IMR-90 (cell line): Measurements from ENCODE around the gene CHST8. TPM values are rescaled to one million over a fixed set of nuclear protein-coding genes. Genes with fewer than 3 reads are reported as not detected.

Experiments
- ATAC-seq: fragments of 200-7000 bp; cut with Tn5 transposase; 2 replicates; pipeline ENCODE4 v1.9.1; 2020; ENCODE audit warnings: low read depth, mild to moderate bottlenecking, moderate library complexity
- BruUV-seq: library from RNA; stranded (reverse); fragments of 400-500 nt; replicated peaks from 2 replicates; lab custom pipeline; 2021; lab: Mats Ljungman, UMichigan
- CTCF ChIA-PET: fragments of 300-600 bp; formaldehyde crosslinking; extraction: SDS; loops from one replicate; lab custom pipeline; 2021; ENCODE audit warnings: antibody characterized with exemption; lab: Yijun Ruan, JAX
- POLR2A ChIA-PET: fragments of 300-600 bp; sonication (Branson Sonifier 250); formaldehyde crosslinking; loops from one replicate; lab custom pipeline; 2022; ENCODE audit warnings: antibody characterized with exemption; ENCODE audit not compliant: unreplicated experiment; lab: Charles Lee
- DNase-seq: peaks from one replicate; pipeline ENCODE4 v3.0.0; 2013
- H2AFZ ChIP-seq: replicated peaks from 2 replicates; pipeline ENCODE3; 2013; ENCODE audit warnings: low read length, mild to moderate bottlenecking; ENCODE audit not compliant: poor library complexity
- H2AK5ac ChIP-seq: 2 replicates; pipeline ENCODE4 v1.6.1; 2013; ENCODE audit warnings: low read depth, low read length, inconsistent platforms
- H2AK9ac ChIP-seq: replicated peaks from 2 replicates; pipeline ENCODE3; 2013; ENCODE audit warnings: mild to moderate bottlenecking, low read depth, low read length, moderate library complexity; ENCODE audit not compliant: poor library complexity
- H2BK120ac ChIP-seq: 2 replicates; pipeline ENCODE4 v1.6.1; 2013; ENCODE audit warnings: low read depth, low read length, inconsistent platforms
- H2BK15ac ChIP-seq: 3 replicates; pipeline ENCODE4 v1.6.1; 2013; ENCODE audit warnings: low read depth, low read length, inconsistent platforms
- H2BK20ac ChIP-seq: 2 replicates; pipeline ENCODE4 v1.6.1; 2013; ENCODE audit warnings: low read depth, mild to moderate bottlenecking, inconsistent platforms, low read length, moderate library complexity
- H2BK5ac ChIP-seq: 2 replicates; pipeline ENCODE4 v1.6.1; 2013; ENCODE audit warnings: mild to moderate bottlenecking, low read depth, low read length, inconsistent platforms; ENCODE audit not compliant: poor library complexity, severe bottlenecking
- H3K14ac ChIP-seq: replicated peaks from 2 replicates; pipeline ENCODE4 v1.6.1; 2013; ENCODE audit warnings: low read depth, low read length, inconsistent platforms
- H3K18ac ChIP-seq: 2 replicates; pipeline ENCODE4 v1.6.1; 2013; ENCODE audit warnings: low read depth, low read length, control low read depth
- H3K23ac ChIP-seq: 2 replicates; pipeline ENCODE4 v1.6.1; 2013; ENCODE audit warnings: low read depth, low read length, inconsistent platforms
- H3K27ac ChIP-seq: 2 replicates; pipeline ENCODE4 v1.5.1; 2013; ENCODE audit warnings: mild to moderate bottlenecking, control low read depth, low read length; ENCODE audit not compliant: insufficient read depth
- H3K27me3 ChIP-seq: 2 replicates; pipeline ENCODE4 v1.6.1; 2013; ENCODE audit warnings: low read length; ENCODE audit not compliant: control insufficient read depth, insufficient read depth
- H3K36me3 ChIP-seq: 2 replicates; pipeline ENCODE4 v1.6.1; 2013; ENCODE audit warnings: low read length, mixed read lengths; ENCODE audit not compliant: control insufficient read depth, insufficient read depth
- H3K4ac ChIP-seq: 2 replicates; pipeline ENCODE4 v1.6.1; 2013; ENCODE audit warnings: low read depth, low read length, inconsistent platforms
- H3K4me1 ChIP-seq: 2 replicates; pipeline ENCODE4 v1.6.1; 2013; ENCODE audit warnings: low read length, mixed read lengths; ENCODE audit not compliant: control insufficient read depth, insufficient read depth
- H3K4me2 ChIP-seq: 2 replicates; pipeline ENCODE4 v1.6.1; 2013; ENCODE audit warnings: low read depth, mild to moderate bottlenecking, control low read depth, low read length, moderate library complexity
- H3K4me3 ChIP-seq: 2 replicates; pipeline ENCODE4 v1.5.1; 2013; ENCODE audit warnings: low read depth, mild to moderate bottlenecking, control low read depth, low read length, moderate library complexity; ENCODE audit not compliant: insufficient read depth
- H3K56ac ChIP-seq: 2 replicates; pipeline ENCODE4 v1.6.1; 2013; ENCODE audit warnings: low read length, inconsistent platforms; ENCODE audit not compliant: insufficient read depth; ENCODE audit errors: extremely low read depth
- H3K79me1 ChIP-seq, 2 experiments: 2 replicates each; pipeline ENCODE4 v1.6.1; 2013; ENCODE audit warnings: low read length in 2 of 2, inconsistent platforms in 1 of 2, low read depth in 1 of 2
- H3K9ac ChIP-seq: 2 replicates; pipeline ENCODE4 v1.6.1; 2013; ENCODE audit warnings: low read depth, low read length, control low read depth
- H3K9me1 ChIP-seq: 2 replicates; pipeline ENCODE4 v1.6.1; 2013; ENCODE audit warnings: low read length, inconsistent platforms; ENCODE audit not compliant: insufficient read depth
- H3K9me3 ChIP-seq: 2 replicates; pipeline ENCODE4 v1.6.1; 2013; ENCODE audit warnings: low read length; ENCODE audit not compliant: control insufficient read depth, insufficient read depth
- H4K20me1 ChIP-seq: 2 replicates; pipeline ENCODE4 v1.6.1; 2013; ENCODE audit warnings: low read length, inconsistent platforms; ENCODE audit not compliant: insufficient read depth
- H4K5ac ChIP-seq: 2 replicates; pipeline ENCODE4 v1.6.1; 2013; ENCODE audit warnings: mild to moderate bottlenecking, low read depth, low read length, control low read depth
- H4K8ac ChIP-seq, 2 experiments: 2 replicates each; pipeline ENCODE4 v1.6.1; 2013; ENCODE audit warnings: low read depth in 2 of 2, low read length in 2 of 2, control low read depth in 1 of 2, inconsistent platforms in 1 of 2
- H4K91ac ChIP-seq: 2 replicates; pipeline ENCODE4 v1.6.1; 2013; ENCODE audit warnings: low read depth, low read length, inconsistent platforms; ENCODE audit not compliant: insufficient read depth
- CEBPB ChIP-seq: IDR thresholded peaks from 2 replicates; pipeline ENCODE4 v1.6.1; 2012; ENCODE audit warnings: low read depth, low read length, improper control_type of control experiment
- FOS ChIP-seq: fragments of 150-350 bp; IDR thresholded peaks from 2 replicates; pipeline ENCODE4 v1.6.1; 2016; ENCODE audit warnings: low read depth, low read length
- WGBS, 2 experiments: methylation state at CpG; one replicate each; pipeline versions ENCODE4 v1.1.5 to v1.1.7; 2013; ENCODE audit warnings: missing lambda C conversion rate in 2 of 2; ENCODE audit not compliant: insufficient read length in 1 of 2; ENCODE audit errors: extremely low coverage in 2 of 2; 5-methylcytosine and 5-hydroxymethylcytosine counted together
- dilution Hi-C: fragments of 300-500 bp; cut with HindIII; formaldehyde crosslinking; loops from one replicate; pipeline ENCODE4 v1.14.3; 2018; ENCODE audit warnings: low sequenced_read_pairs; ENCODE audit not compliant: unreplicated experiment
- in situ Hi-C: fragments of 300-500 bp; cut with MboI; formaldehyde crosslinking; loops from 3 replicates; pipeline ENCODE4 v1.14.3; 2019; ENCODE audit warnings: low sequenced_read_pairs, inconsistent platforms, mixed read lengths
- intact Hi-C: fragments of 100-400 bp; cut with micrococcal nuclease; formaldehyde crosslinking; loops from 2 replicates; pipeline ENCODE4 v1.10.0; 2022
- polyA plus RNA-seq, 3 experiments: library from polyadenylated mRNA; depleted of rRNA; stranded (reverse); fragments of >200 nt; gene quantifications; 2 replicates each; pipeline ENCODE4 v1.2.3, GENCODE V29; 2012; ENCODE audit warnings: low replicate concordance in 1 of 3
- total RNA-seq: library from RNA; depleted of rRNA; stranded (reverse); fragments of >200 nt; gene quantifications from 2 replicates; pipeline ENCODE4 v1.2.3, GENCODE V29; 2012

CHST8 gene
- total and polyA plus RNA-seq, 2 of the 4 experiments (the other 2 are of a cell fraction) = not detected

DNA sequence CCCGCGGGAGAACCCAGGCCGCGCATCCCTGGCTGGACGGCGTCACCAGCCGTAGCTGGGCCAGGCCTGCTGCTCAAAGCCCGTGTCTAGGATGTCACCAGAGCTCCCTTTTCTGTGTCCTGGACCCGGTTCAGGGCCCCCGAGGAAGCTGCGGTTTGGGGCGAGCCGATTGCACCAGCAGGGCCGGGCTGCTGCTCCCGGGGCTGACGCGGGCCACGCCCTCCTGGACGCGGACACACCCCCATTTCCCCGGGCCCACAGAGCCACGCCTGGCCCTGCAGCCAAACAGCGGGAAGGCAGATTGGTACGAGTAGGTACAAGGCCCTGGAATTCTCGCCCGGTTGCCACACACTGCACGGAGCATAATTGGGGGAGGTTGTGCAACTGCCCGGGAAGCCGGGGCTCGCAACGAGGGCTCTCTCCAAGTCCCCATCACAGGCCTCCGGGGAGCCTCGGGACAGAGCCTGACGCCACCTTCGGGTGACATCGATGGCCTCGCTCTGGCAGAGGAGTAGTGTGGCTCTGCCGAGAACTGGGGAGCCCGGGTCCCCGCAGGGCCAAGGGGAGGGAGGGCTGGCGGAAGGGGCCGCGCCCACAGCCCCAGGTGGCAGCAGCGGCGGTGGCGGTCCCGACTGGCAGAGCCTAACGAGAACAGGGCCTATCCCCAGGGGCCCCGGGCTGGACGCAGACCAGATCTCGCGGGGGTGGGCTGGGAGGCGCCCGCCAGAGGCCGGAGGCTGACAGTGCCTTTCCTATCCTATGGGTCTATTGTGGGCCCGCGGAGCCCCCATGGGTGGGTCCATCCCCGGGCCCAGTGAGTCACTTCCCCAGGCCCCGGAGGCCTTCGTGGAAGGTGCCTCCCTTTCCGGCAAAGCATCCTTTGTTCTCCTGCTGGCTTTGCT is 198.4 kb downstream of the CHST8 start:
- Histone ChIP-seq H4K20me1 (no peaks in the 10 kb centered on the region), H3K9ac (no peak overlapping the region), H4K8ac (peak overlapping the region in 1 of 2 experiments; percentile 38; a peak in 1 of 4 replicates), H3K9me1 (no peaks in the 10 kb centered on the region), H2AFZ (peak overlapping the region; percentile 83), H3K27ac (no peak overlapping the region), H2BK5ac (no peak overlapping the region), H3K4me1 (peaks cover 1% of the 10 kb centered on the region; the same call in 1 of the 2 replicates), H2BK15ac (no peak overlapping the region), H3K23ac (no peak overlapping the region; the same call in 1 of the 2 replicates), H3K27me3 (no peaks in the 10 kb centered on the region), H3K56ac (no peak overlapping the region), H4K5ac (no peak overlapping the region), H2BK120ac (no peak overlapping the region), H3K36me3 (no peaks in the 10 kb centered on the region), H3K9me3 (no peaks in the 10 kb centered on the region), H3K4me2 (peak overlapping the region; percentile 37; the same call in 1 of the 2 replicates), H2BK20ac (no peak overlapping the region), H3K79me1 (no peaks in the 10 kb centered on the region), H3K18ac (no peak overlapping the region), H2AK5ac (no peak overlapping the region), H3K4me3 (no peak overlapping the region), H3K4ac (0 out of 2 replicates have a peak overlapping the region, but pooled peaks have one; percentile 9), H2AK9ac (peak overlapping the region; percentile 39), H3K14ac (no peak overlapping the region), H4K91ac (no peak overlapping the region)
- ChIA-PET CTCF (no interaction called here), POLR2A (no interaction called here)
- no TSS peak for BruUV-seq
- in situ Hi-C loops (no loop called here), intact Hi-C loops (no loop called here), dilution Hi-C loops (no loop called here)
- DNase-seq (peak; percentile 12), ATAC-seq (peak; percentile 94)
- peak; percentile 78 for TF ChIP-seq CEBPB
- no peak for TF ChIP-seq FOS
- 13% methylated on average over 27 of the region's 61 CpGs; no CpG with 5 or more reads in 1 of the 2 experiments for WGBS, 2 experiments
